HG03457 (cell line): ENCODE data around the gene ITPR1.

Experiments
- ATAC-seq: cut with Tn5 transposase; IDR thresholded peaks from one replicate; pipeline ENCODE4 v1.9.1; 2021; ENCODE audit warnings: moderate number of reproducible peaks; ENCODE audit not compliant: unreplicated experiment

ITPR1 gene

GRCh38 chr3:4711680-4711992, 218.5 kb downstream of the ITPR1 start:
- no peak for ATAC-seq

DNA sequence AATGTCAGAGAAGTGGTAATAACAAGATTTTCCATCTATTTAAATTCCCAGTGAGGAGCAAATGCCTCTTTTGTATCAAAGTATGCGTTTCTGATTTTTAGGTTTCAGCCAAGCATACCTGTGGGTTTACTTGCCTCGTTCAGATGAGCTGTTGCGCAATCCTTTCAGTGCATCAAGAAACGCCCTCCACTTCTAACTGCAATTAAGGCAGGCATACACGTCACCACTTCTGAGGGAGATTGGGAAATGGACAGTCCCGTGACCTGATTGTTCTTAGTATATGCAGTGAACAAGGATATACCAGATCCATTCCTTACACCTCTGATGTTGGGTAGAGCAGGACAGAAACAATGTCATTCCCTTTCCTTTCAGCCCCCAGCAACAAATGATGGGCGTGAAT, 219.0 kb downstream of the ITPR1 start:
- ATAC-seq, result no peak

DNA sequence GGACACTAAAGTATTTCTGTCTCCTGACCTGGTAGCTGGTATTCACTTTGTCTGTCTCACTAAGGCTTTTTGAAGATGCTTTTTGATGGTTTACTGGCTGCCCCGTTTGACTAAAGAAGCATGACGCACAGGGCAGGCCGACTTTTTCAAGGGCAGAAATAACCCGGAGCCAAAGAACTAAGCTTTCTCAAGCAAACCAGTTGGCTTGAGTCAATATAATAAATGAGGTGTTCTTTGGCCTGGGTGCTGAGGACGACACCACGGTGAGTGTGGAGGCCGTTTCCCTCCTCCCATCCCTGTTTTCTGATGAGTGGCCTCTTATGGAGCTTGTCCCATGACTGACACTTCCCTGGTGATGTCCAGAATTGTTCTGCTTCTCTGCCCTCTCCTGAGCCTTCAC, 220.9 kb downstream of the ITPR1 start:
- no peak for ATAC-seq

GRCh38 chr3:4716266-4716665, 223.1 kb downstream of the ITPR1 start:
- ATAC-seq, result no peak

- ATAC-seq, result no peak
These were observed 223.7 kb downstream of the ITPR1 start for GRCh38 chr3:4716706-4717362.

GRCh38 chr3:4717363-4717740, 224.2 kb downstream of the ITPR1 start:
- no peak for ATAC-seq

DNA sequence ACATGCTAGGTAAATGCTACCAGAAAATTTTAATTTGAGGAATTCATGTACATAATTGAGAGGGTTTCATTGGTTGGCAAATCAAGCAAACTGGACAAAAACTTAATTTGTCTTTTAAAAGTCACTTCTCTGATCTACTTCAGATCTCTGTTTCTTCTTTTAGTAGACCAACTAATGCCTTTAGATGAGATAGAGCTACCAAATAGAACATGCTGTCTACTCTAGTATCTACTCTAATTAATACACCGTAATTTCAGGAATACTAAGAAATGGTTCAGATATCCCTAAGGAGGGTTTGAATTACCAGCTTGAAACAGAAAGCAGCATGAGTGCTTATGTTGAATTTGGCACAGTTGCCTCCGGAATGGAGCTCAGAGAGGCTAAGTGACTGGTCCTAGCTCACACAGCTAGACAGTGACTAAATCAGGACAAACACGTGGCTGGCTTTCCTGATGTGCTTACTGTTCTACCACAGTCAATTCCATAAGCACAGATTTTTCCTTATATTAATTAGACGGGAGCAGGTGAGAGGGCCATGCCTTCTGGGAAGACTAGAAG, 225.1 kb downstream of the ITPR1 start:
- no peak for ATAC-seq

- no peak for ATAC-seq
These were observed 225.9 kb downstream of the ITPR1 start for GRCh38 chr3:4719046-4719501.

- ATAC-seq, result no peak
These were observed 227.3 kb downstream of the ITPR1 start for GRCh38 chr3:4720316-4721075.

GRCh38 chr3:4721511-4721911, 228.4 kb downstream of the ITPR1 start:
- no peak for ATAC-seq

- ATAC-seq, result no peak
These were observed 229.0 kb downstream of the ITPR1 start for GRCh38 chr3:4722103-4722502.

DNA sequence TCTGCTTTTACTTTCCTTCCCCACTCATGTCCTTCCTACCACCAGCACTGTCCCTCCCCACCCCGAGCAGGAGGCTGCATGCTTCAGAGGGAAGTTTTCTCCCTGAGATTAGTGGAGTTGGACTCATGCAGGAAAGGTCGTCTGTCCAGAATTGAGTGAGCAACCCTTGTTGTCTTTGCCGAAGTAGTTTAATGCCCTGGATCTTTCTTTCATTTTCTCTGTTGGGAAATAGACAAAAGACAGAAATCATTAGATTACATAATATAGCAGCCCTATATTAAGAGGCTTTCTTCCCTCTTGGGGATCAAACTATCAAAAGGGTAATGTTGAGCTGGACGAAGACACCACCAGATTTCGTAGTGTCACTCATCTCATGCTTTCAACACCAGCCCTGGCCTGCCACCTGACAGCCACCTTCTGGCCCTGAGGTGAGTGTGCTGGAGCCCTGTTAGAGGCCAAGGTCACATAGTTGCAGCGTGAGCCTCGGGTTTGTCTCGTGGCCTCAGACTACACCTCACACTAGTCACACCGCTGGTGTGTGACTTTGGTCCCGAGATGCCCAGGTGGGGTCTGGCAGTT, 231.0 kb downstream of the ITPR1 start:
- ATAC-seq, result no peak

GRCh38 chr3:4726549-4726948, 233.4 kb downstream of the ITPR1 start:
- ATAC-seq, result no peak

GRCh38 chr3:4729061-4729973, 236.2 kb downstream of the ITPR1 start:
- ATAC-seq, result no peak

DNA sequence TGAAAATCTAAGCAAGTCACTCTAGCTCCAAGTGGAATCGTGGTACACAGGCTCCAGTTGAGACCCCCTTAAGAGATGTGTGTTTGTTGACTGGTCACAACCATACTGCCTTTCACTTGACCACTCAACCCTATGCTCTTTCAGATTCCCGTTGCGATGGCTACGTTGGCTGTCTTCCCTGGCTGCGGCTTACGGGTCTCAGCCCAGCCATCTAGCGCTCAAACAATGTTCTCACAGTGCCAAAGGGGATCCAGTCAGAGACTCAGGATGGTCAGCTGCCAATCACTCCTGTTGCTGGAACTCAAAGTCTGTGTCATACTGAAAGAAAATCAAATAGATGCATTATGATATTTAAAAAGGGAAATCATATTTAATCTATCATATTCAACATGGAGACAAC, 237.6 kb downstream of the ITPR1 start:
- ATAC-seq, result no peak

DNA sequence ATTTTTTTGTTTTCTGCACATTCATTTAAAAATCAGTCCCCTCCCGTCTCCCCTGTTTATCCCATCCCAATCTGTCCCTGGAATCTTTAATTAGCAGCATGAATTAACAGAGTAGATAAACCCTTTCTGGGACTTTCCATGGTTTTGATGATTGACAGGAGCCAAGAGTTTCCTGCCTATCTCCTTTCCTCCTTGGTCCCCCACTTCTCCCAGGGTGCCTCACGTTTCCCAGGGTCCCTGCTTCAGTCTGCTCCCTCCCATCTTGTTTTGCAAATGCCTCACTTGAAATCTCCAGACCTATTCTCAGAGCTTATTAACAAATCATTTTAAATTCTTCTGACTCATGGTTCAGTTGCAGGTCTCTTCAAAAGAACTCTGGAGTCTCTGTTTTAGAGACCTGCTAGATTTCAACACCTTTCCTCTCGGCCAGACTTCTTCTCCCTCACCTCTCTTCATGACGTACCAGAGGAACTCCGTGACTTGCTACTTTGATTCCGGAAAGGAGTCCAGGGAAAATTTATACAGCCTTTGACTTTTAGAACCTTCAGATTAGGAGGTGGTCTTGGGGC, 238.5 kb downstream of the ITPR1 start:
- ATAC-seq, result no peak

GRCh38 chr3:4732925-4733324, 239.8 kb downstream of the ITPR1 start:
- ATAC-seq, result no peak

- no peak for ATAC-seq
These were observed 241.3 kb downstream of the ITPR1 start for GRCh38 chr3:4734454-4734853.

DNA sequence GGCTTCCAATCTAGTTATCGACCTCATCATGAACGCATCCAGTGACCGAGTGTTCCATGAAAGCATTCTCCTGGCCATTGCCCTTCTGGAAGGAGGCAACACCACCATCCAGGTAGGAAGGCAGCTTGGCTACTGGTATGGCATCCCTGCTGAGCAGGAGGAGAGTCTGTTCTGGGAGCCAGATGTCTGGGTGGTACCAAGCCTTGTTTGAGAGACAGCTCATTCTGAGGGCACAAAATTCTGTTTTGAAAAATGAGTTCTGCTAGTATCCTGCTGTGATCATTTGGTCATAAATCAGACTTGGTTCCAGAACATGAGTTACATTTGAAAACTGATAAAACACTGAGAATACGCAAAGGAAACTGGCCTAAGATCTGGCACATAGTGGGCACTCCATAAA, 242.1 kb downstream of the ITPR1 start:
- no peak for ATAC-seq

- no peak for ATAC-seq
These were observed 243.2 kb downstream of the ITPR1 start for GRCh38 chr3:4736284-4736861.
